Right lobe of liver (tissue), 4 donors: ENCODE results near the gene ADAMTSL2.

Experiments
- CTCF ChIP-seq, 4 donors: fragments of 200-600 bp in 3 of 4; fragments of 450-650 bp in 1 of 4; IDR thresholded peaks; one replicate each; pipeline versions ENCODE4 v1.5.1 to v1.8.0; 2016 to 2022; ENCODE audit warnings: antibody characterized with exemption in 4 of 4, mild to moderate bottlenecking in 2 of 4
- POLR2A ChIP-seq: fragments of 450-650 bp; IDR thresholded peaks from one replicate; pipeline ENCODE4 v1.6.1; 2017; ENCODE audit warnings: antibody characterized with exemption, mild to moderate bottlenecking
- donor health status: DM: no; HTN: no; CAD: no.
- donor health status: DM: no; HTN: no; CAD: no.
- donor health status: DM: no; HTN: yes; CAD: no.

GRCh38 chr9:133579601-133580418, 45.3 kb downstream of the ADAMTSL2 start:
- no peak for TF ChIP-seq CTCF (IDR thresholded peaks at IDR 0.05)
- no peak for TF ChIP-seq POLR2A
